ENCODE data around the gene OPCML. TPM values are rescaled to one million over a fixed set of nuclear protein-coding genes. Genes with fewer than 3 reads are reported as not detected.

Gene OPCML
- total RNA-seq, 2 donors from 2014 or later = 0.34 TPM; not detected in 1

DNA sequence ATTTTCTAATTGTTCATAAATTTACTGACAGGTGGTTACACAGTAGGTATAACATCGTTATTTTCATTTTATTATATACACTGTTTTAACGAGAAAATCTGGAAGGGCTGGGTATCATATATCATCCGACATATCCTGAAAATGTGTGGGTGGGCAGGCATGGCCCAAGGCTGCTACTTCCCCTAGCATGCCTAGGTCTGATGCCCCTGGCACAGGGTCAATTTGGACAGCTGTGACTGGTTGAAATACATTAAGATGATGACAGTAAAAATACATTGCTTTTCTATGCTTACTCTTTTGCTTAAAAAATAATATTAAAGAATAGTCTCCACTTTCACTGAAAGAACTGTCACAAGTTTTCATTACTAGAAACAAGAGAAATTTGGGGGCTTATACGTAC is 908.8 kb downstream of the OPCML start:
- Histone ChIP-seq H3K27ac (no peak overlapping the region), H3K9me3 (no peaks in the 10 kb centered on the region), H3K36me3 (no peaks in the 10 kb centered on the region), H3K27me3 (replicated peaks; ENCODE audit: insufficient read depth) (no peaks in the 10 kb centered on the region), H3K4me3 (no peak overlapping the region), H3K4me1 (replicated peaks) (no peaks in the 10 kb centered on the region)
- 20% methylated on average over 4 of the region's 4 CpGs for WGBS
- DNase-seq (ENCODE audit: low spot score) = no peak
- intact Hi-C loops (cut with DNase I) = no loop called here
- TF ChIP-seq POLR2AphosphoS5 (IDR thresholded peaks at IDR 0.05) = no peak
- no peak for TF ChIP-seq POLR2A (IDR thresholded peaks at IDR 0.05)
- TF ChIP-seq, protein P1, sequence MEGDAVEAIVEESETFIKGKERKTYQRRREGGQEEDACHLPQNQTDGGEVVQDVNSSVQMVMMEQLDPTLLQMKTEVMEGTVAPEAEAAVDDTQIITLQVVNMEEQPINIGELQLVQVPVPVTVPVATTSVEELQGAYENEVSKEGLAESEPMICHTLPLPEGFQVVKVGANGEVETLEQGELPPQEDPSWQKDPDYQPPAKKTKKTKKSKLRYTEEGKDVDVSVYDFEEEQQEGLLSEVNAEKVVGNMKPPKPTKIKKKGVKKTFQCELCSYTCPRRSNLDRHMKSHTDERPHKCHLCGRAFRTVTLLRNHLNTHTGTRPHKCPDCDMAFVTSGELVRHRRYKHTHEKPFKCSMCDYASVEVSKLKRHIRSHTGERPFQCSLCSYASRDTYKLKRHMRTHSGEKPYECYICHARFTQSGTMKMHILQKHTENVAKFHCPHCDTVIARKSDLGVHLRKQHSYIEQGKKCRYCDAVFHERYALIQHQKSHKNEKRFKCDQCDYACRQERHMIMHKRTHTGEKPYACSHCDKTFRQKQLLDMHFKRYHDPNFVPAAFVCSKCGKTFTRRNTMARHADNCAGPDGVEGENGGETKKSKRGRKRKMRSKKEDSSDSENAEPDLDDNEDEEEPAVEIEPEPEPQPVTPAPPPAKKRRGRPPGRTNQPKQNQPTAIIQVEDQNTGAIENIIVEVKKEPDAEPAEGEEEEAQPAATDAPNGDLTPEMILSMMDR (IDR thresholded peaks at IDR 0.05) = no peak

DNA sequence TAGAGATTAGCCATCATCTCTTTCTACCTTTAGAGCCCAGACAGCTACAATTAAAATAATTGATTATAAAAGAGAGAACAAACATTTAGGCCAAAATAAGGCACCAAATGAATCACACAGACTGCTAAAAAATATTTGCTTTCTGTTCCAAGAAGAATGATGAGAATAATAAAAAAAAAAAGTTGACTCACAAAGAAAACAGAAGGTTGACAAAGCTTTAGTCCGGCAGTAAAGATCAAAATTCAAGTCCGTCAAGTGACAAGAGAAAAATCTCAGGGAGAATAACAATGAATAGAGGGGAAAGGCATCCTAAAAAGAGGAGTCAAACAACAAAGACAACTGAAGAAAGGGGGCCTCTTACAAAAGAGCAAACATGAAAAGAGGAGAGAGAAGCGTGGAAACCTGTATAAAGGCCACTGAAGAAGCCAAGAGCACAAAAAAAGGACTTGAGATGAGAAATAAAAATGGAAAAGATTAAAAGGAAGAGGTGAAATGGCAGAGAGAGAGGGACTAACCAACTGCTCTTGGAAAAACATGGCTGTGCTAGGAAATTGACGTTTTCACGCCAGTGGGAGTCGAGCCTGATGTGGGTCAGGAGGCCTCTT is 910.2 kb downstream of the OPCML start:
- Histone ChIP-seq H3K27me3 (replicated peaks; ENCODE audit: insufficient read depth) (no peaks in the 10 kb centered on the region), H3K27ac (no peak overlapping the region), H3K4me1 (replicated peaks) (no peaks in the 10 kb centered on the region), H3K36me3 (no peaks in the 10 kb centered on the region), H3K4me3 (no peak overlapping the region), H3K9me3 (no peaks in the 10 kb centered on the region)
- intact Hi-C loops (cut with DNase I) = no loop called here
- no peak for DNase-seq (ENCODE audit: low spot score)
- TF ChIP-seq, protein P1 (IDR thresholded peaks at IDR 0.05) = no peak
- TF ChIP-seq POLR2AphosphoS5 (IDR thresholded peaks at IDR 0.05) (no peak), POLR2A (IDR thresholded peaks at IDR 0.05) (no peak)
- WGBS = 71% methylated on average over 6 of the region's 6 CpGs

DNA sequence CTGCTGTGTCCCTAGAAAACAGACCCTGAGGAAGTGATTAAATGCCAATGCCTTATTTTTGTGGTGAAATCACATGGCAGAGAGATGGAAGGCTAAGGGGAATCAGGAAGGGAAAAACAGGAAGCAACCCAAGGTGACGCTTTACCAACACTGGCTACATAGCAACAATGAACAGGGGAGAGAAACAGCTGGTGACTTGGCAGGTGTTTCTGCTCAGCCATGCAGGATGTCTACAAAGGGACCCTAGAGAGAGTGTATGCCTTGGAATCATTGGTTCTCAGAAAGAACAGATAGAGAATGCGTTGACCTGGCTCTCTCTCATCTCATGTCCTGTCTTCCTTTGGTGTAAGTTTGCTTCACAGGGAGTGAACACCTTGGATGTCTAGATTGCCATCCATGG is 911.9 kb downstream of the OPCML start:
- Histone ChIP-seq H3K36me3 (no peaks in the 10 kb centered on the region), H3K9me3 (no peaks in the 10 kb centered on the region), H3K4me3 (no peak overlapping the region), H3K4me1 (replicated peaks) (no peaks in the 10 kb centered on the region), H3K27me3 (replicated peaks; ENCODE audit: insufficient read depth) (no peaks in the 10 kb centered on the region), H3K27ac (no peak overlapping the region)
- no peak for TF ChIP-seq POLR2A (IDR thresholded peaks at IDR 0.05)
- TF ChIP-seq, protein P1 (IDR thresholded peaks at IDR 0.05) = no peak
- no peak for TF ChIP-seq POLR2AphosphoS5 (IDR thresholded peaks at IDR 0.05)
- intact Hi-C loops (cut with DNase I) = no loop called here
- 73% methylated on average over 2 of the region's 2 CpGs for WGBS
- no peak for DNase-seq (ENCODE audit: low spot score)

DNA sequence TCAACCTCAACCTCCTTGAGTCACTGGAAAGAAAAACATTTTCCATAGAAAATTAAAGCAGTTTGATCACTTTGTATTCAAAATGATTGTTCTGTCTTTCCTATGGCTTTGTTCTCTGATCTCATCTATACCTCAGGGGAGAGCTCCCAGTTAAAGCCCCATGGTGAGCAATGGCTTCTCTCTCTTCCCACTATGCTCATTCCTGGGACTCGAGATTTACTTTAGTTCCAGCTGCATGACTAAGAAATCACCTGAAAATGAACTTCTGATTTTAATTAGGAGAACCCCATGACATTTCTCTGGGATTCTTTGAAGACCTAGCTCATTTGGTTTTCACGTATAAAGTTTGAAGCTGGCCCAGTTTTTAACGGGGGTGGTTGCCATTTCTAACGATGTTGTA is 921.5 kb downstream of the OPCML start:
- Histone ChIP-seq H3K36me3 (no peaks in the 10 kb centered on the region), H3K27ac (no peak overlapping the region), H3K27me3 (replicated peaks; ENCODE audit: insufficient read depth) (no peaks in the 10 kb centered on the region), H3K4me1 (replicated peaks) (no peaks in the 10 kb centered on the region), H3K4me3 (no peak overlapping the region), H3K9me3 (no peaks in the 10 kb centered on the region)
- intact Hi-C loops (cut with DNase I) = no loop called here
- no peak for DNase-seq (ENCODE audit: low spot score)
- TF ChIP-seq, protein P1 (IDR thresholded peaks at IDR 0.05) = no peak
- TF ChIP-seq POLR2A (IDR thresholded peaks at IDR 0.05) (no peak), POLR2AphosphoS5 (IDR thresholded peaks at IDR 0.05) (no peak)
- WGBS = 83% methylated on average over 4 of the region's 4 CpGs

DNA sequence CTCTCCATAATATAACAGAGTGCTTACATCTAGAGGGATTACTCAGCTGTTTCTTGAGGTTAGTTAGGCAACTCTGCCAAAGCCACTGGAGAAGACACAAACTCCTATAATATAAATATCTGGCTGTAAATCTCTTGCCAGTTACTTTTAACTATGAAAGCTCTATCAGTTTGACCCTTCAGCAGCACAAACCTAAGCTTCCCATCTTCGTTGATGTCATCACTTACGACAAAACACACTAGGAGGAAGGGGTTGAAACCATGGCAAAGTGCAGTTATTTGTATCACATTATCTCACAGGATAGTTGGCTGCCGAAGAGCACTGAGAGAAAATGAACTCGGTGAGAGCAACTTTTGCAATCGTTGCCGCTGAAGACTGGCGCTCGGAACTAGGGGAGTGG is 922.1 kb downstream of the OPCML start:
- no peak for TF ChIP-seq POLR2AphosphoS5 (IDR thresholded peaks at IDR 0.05)
- no peak for TF ChIP-seq POLR2A (IDR thresholded peaks at IDR 0.05)
- TF ChIP-seq, protein P1 (IDR thresholded peaks at IDR 0.05) = no peak
- no peak overlapping the region for H3K4me3 ChIP-seq

More for the DNA sequence above, 922.1 kb downstream of the OPCML start:
- no peak for DNase-seq (ENCODE audit: low spot score)
- no peaks in the 10 kb centered on the region for H3K27me3 ChIP-seq (replicated peaks; ENCODE audit: insufficient read depth)
- H3K36me3 ChIP-seq = no peaks in the 10 kb centered on the region
- no peak overlapping the region for H3K27ac ChIP-seq
- no peaks in the 10 kb centered on the region for H3K4me1 ChIP-seq (replicated peaks)
- intact Hi-C loops (cut with DNase I) = no loop called here
- no peaks in the 10 kb centered on the region for H3K9me3 ChIP-seq
- WGBS = 64% methylated on average over 8 of the region's 8 CpGs

Data from prostate gland (tissue), 2 donors.